GM18873 (cell line): ENCODE measurements around the gene RHOT2.

Source experiments
- ATAC-seq: cut with Tn5 transposase; IDR thresholded peaks from one replicate; pipeline ENCODE4 v1.9.1; 2021; ENCODE audit warnings: mild to moderate bottlenecking, moderate library complexity, moderate number of reproducible peaks; ENCODE audit not compliant: unreplicated experiment, low FRiP score

Gene RHOT2

DNA sequence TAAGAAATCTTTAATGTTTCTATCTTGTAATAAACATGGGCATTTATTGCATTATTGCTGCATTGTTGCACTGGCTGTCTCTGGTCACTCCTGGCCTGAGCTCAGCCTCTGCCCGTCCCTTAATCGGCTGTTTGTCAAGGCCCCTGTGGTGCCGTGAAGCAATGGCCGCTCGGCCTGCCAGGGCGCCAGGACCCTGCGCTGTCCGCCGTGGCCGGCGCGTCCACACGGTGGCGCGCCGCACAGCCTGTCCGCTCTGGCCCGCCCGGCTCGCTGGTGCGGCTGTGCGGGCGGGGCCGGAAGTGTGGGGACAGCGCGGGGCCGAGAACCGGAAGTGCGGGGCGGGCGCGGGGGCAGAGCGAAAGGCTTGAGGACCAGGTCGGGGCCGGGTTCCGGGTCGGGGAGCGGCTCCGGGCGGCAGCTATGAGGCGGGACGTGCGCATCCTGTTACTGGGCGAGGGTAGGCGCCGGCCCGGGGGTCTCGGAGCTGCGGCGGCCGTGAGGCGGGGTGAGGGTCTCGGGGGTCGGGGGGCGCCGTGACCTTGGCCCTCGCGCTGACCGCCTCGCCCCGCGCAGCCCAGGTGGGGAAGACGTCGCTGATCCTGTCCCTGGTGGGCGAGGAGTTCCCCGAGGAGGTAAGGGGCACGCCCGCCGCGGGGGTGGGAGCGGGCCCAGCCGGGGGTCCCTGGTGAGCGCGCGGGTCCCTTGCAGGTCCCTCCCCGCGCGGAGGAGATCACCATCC, at the start of gene RHOT2:
Gene RHOT2 (plus strand): TSS at position 353 of the 739 bp plus-strand sequence. CDS start 68 bp downstream, at position 421.
- ATAC-seq = no peak

DNA sequence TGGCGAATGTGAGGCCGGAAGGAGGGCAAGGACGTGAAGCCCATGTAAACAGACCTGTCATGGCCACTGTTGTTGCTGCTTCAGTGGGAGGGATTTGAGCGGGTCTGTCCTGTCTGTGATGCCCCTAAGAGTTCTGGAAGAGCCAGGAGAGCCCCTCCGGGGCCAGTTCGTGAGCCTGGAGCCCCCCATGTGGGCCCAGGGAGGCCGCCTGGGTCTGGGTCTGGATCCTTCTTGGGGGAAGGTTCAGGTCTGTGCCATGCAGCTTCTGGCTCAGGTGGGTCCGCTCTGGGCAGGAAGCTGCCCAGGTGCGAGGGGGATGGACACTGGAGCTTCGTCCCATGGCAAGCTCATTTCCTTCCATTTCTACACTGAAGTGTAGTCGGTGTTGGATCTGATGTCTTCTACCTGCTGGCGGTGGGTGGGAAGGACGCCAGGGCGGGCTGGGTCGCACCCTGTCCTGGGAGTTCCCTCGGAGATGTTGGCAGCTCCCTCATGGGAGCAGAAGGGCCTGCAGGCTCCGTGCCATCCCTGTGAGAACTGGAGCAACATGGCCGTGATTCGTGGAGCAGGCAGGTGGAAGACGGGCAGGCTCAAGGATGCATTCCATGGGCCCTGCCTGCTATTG, 48.3 kb upstream of the RHOT2 start:
- no peak for ATAC-seq

DNA sequence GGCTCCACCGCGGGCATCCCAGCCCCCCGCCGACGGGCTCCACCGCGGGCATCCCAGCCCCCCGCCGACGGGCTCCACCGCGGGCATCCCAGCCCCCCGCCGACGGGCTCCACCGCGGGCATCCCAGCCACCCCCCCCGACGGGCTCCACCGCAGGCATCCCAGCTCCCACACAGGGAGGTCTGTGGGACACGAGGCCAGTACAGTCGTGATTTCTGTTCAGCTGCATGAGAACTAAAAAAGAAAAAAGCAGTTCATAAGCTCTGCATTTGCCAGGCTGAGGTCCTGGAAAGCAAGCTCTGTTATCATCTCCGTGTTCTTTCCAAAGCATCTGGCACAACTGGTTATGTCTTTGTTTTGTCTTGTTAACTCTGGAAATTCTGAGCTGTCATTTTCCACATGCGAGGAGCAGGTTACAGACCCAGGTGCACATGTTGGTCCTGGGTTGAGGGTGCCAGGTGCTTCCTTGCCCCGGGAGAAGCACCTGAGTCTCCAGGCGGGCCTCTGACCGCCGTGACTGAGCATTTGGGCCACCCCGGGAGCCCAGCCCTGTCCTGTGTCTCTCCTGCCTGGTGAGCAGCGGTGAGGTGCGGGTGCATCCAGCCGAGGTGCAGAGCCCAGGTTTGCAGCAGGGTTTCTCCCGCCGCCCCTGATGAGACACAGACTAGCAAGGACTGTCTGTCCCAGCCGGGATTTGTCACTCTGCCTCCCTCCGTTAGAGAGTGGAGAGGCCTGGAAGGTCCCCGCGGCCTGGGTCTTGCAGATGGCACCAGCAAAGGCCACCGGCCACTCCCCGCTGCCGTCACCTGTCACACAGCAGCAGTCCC, 47.0 kb upstream of the RHOT2 start:
- no peak for ATAC-seq

DNA sequence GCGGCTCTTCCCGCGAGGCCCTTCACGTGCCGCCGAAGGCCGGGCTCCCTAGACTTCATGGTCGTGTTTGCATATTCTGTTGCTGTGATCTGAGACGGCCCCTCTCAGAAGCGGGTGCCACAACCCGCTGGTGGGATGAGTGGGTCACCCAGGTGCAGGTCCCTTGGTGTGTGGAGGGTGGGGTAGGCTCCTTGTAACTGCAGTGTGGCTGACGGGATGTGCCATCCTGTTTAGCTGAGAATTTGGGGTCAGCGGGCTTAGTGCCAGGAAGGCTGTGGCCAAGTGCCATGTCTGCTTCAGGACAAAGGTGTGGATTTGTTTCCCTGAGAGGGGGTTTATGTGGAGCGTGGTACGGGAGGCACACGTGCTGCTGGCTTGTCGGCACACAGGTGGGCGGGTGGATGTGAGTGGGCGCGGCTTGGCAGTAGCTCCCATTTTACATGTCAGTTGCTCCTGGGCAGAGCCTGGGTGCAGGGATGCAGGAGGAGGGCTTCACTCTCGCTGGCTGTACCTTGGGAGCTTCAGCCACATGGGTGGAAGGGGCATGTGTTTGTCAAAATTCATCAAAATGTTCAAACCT, 46.3 kb upstream of the RHOT2 start:
- no peak for ATAC-seq

DNA sequence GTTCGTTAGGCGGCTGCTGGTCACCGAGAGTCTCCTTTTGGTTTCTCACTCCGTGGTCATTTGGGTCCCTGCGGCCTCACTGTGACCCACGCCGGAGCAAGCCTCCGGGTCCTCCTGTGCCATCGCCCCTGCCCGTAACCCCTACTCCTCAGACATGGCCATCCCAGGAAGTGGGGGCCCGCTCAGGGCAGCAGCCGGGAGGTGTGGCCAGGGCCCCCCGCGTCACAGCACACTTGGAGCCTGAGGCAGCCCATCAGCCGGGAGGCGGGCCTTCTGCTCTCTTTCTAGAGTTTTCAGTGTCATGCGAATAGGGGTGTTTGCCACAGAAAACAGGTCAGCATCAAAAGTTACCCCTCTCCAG, 45.0 kb upstream of the RHOT2 start:
- ATAC-seq = no peak

DNA sequence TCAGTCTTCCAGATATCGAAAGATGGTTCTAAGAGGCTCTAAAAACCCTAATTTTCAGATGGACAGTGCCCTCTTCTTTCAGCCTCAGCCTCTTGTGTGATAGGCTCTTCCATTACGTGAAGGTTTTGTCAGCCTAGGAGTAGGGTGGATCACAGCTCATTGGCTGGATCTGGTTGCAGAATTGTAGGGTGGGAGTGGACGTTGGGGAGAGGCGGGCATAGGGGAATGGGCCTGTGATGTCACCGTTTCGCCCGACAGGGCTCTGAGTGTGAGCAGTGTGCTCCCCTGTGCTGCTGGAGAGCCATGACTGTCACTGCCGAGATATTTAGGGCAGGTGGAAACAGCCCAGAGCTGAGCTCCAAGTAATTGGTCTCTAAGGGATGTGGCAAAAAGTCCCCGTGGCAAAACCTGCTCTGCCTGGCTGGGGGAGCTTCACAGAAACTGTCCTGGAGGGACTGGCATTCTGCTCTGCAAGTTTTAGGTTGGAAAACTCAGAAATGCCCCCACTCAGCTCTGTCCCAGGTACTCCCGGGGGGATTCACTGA, 43.3 kb upstream of the RHOT2 start:
- no peak for ATAC-seq

DNA sequence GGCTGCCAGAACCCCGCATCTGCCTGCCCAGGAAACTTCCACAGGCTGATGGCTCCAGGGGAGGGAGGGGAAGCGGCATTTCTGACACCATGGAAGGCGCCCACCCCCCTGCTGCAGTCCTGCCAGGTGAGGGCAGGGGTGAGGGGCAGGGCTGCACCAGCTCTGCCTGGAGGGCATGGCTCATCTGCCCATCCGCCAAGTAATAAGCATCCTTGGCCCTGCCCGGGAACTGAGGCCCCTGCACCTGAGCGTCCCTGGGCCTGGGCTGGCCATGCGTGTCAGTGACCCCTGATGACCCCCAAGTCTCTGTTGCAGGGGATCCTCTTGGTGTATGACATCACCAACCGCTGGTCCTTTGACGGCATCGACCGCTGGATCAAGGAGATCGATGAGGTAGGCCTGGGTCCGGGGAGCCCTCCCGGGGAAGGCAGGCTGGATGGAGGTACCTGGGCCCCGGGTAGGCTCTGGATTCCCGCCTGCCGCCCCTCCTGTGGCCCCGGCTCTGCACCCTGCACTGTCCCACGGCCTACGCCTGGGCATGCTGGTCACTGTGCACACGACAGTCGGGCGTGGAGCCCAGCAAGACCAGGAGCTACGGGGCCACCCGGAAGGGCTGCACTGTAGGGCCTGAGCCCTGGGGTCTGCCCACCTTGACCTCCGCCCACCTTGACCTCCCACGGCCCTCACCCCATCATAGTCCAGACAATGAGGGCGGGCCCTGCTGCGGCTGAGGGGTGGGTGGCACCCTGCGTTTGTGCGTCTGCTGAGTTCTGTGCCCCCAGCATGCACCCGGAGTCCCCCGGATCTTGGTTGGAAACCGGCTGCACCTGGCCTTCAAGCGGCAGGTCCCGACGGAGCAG, 42.6 kb upstream of the RHOT2 start:
- ATAC-seq = no peak

DNA sequence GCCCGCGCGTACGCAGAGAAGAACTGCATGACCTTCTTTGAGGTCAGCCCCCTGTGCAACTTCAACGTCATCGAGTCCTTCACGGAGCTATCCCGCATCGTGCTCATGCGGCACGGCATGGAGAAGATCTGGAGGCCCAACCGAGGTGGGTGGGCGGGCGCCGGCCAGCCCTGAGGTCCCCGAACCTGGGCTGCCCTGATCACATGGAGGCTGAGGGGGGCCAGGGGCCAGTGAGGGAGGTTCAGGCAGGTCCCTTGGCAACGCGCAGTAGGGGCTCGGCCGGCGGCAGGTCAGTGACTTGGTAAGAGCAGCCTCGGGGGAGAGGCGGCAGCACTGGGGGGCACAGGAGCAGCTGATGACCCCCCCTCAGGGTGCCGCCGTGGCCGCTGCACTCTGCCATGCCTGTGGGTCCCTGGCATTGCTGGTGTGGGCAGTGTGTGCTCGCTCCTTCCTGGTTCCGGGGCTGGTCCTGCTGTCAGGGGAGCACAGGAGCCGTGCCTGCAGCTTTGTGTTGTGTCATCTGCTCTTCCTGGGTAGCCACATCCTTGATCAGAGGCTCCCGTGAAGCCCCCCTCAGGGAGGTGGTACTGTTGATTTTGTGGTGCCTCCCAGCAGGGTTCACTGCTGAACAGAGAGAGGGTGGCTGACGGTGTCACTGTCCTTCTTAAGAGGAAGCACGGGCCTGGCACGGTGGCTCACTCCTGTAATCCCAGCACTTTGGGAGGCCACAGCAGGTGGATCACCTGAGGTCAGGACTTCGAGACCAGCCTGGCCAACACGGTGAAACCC, 41.8 kb upstream of the RHOT2 start:
- no peak for ATAC-seq

DNA sequence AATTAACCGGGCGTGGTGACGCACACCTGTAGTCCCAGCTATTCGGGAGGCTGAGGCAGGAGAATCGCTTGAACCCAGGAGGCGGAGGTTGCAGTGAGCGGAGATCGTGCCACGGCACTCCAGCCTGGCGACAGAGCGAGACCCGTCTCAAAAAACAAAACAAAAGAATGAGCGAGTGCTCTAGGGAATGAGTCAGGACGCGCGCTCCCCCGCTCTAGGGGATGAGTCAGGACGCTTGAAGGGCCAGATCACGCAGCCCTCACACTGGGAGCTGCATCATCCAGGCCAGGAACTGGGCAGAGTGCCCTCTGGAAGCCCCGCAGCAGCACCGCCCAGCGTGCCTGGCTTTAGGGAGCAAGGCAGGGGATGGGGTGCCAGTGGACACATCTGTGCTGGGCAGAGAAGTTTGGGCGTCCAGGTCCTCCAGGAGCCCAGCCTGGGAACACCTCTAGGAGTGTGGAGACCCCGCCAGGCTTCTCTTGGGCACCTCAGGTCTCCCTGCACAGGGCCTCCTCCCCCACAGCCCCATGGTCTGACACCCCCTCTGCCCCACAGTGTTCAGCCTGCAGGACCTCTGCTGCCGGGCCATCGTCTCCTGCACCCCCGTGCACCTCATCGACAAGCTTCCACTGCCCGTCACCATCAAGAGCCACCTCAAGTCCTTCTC, 41.0 kb upstream of the RHOT2 start:
- ATAC-seq = no peak

DNA sequence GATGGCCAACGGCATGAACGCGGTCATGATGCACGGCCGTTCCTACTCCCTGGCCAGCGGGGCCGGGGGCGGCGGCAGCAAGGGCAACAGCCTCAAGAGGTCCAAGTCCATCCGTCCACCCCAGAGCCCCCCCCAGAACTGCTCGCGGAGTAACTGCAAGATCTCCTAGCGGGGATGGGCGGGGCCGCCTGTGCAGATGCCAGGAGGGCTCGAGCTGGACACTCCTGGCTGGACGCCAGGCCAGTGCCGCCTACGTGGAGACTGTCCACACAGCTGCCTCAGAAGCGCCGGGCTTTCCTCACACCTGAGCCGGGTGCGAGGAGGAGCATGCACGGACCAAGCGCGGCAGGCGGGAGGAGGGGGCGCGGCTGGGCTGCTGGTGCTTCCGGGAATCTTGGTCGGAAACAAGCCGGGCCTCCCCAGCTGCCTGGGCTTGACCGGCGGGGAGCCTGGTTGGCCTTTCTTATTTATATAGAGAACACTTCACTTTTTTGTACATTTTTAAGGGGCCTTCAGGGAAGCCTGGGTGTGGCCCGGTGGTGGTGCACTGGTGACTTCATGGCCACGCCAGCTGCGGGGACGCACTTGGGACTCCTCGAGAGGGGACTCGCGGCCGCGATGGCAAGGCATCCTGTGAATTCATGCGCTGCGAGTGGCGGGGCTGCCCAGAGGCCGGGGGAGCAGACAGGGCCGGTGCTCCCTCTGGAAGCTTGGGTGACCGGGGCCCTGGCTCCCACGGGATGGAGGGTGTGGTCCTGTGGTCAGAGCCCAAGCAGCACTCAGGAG, 40.3 kb upstream of the RHOT2 start:
- ATAC-seq = no peak

DNA sequence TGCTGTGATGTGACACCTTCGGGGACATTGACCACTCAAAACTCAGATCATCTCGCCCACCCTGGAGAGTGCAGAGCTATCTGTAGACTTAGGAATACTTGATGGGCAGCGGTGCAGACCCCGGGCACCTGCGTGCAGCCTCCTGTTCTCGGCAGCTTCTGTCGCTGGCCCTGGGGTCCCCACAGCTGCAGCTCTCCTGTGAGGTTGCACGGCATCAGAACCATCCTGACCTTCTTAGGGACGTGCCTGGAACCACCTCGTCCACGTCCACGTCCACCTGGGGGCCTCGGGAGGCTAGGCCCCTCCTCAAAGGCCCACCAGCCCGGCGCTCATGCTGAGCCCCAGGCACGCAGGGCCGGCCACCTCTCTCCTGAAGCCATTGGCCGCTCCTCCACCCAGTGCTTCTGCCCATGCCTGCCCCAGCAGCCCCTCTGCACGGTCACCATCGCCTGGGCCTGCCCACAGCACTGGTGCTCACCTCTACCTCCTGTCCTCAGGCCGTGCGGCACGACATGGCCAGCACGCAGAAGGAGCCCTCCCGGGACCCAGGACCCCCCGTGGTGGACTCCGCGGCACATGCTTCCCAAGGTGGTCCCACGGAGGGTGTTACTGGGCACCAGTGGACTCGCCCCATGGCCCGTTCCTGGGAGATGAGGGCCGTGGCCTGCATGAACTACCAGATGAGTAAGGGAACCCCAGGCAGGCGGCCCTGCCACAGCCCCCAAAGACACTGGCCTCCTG, 39.4 kb upstream of the RHOT2 start:
- ATAC-seq = no peak

DNA sequence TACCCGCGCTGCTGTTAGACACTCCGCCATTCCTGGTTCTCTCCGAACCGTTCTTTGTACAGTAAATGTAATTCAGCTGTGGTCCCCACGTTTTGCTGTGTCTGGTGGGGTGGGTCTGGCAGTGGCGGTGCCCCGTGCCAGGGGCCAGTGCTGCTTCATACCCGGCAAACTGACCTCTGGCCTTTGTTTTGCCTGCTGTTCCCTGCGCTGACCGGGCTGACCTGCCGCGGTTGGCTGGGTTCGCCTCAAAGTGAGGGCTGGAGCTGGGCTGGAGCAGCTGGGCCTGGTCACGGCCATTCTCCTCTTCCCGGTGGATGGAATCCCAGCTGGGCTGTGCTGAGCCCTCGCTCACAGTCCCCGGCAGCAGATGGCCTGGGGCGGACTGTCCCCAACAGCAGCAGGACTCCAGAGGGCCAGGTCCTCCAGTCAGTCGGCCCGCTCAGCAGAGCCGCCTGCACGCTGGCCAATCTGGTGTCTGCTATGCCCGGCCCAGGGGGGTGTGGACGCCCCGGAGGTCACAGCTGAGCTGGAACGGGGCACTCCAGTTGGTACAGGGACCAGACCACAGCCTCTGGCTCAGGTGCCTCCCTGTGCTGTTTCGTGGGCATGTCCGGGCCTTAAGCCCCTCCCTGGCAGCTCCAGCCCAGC, 38.6 kb upstream of the RHOT2 start:
- no peak for ATAC-seq

DNA sequence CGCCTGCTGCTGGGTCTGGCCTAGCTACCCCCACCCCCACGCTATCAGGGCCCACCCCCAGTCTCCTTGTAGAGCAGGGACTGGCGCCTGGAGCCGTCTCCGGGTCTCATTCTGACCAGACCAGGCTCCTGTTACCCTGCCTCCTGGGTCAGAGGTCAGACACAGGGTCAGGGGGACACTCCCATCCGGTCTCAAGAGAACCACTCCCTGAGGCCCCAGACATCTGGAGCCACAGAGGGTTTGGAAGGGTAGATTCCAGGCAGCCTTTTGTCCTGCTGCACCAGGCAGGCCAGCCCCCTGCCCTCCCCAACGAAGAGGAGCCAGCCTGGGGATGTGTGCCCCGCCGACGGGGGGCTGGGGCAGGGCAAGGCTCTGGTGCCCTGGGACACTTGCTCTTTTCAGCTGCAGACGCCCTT, 38.1 kb upstream of the RHOT2 start:
- no peak for ATAC-seq

DNA sequence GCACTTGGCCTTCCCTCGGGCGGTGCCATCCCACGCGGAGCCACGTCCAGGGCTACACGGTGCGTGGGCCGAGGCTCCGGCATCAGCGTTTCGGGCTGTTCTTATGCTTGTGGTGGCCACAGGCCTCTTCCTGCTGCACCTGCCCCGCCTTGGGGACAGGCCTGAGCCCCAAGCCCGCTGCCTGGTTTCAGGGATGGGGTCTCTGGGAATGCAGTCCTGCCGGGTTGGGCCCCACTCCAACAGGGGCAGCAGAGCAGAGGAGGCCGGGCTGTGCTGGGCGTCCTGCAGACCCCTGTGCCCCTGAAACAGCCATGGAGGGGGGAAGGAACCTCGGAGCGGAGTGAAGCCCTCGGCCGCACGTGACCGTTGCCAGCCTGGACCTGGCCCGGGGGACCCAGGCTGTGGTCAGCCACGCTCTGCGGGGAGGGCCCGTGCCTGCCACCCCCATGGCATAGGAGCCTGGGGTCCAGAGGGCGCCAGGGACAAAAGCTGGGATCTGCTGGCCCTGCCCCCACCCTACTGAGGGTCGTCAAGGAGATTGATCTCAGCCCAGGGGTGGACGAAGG, 37.6 kb upstream of the RHOT2 start:
- no peak for ATAC-seq

DNA sequence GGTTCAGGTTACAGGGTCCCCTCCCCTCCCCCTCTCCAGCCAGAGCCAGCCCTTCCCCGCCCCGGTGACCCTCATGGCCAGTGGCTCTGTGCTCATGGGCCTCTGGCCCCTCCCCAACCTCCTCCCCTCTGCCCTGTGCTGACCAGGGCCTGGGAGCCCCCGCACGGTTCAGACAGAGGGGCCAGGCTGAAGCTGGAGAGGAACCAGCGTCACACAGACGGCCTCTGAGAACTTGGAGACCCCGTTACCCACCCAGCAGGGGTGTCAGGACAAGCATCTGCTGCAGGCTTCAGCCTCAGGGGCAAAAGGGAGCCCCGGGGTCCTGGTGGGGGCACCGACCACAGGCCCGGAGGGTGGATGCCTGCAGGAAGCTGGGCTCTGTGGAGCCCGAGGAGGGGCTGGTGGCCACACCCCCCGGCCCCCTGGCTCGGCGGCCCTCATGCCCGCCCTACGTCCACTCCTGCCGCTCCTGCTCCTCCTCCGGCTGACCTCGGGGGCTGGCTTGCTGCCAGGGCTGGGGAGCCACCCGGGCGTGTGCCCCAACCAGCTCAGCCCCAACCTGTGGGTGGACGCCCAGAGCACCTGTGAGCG, 37.0 kb upstream of the RHOT2 start, which contains the start of gene WFIKKN1:
Gene WFIKKN1 (plus strand): TSS at position 171 of the 591 bp plus-strand sequence. CDS start 269 bp downstream, at position 440.
- ATAC-seq = no peak
